K562 (cell line): ENCODE measurements around the gene BASP1. TPM values are rescaled to one million over a fixed set of nuclear protein-coding genes. Genes with fewer than 3 reads are reported as not detected.

Experiments
- HEY1 ChIP-seq: fragments of 250-450 bp; sonication (Bioruptor Pico); IDR thresholded peaks from 2 replicates; pipeline ENCODE4 v1.5.0; 2020; ENCODE audit warnings: mild to moderate bottlenecking, moderate library complexity, borderline replicate concordance
- ZNF311 ChIP-seq: fragments of 250-450 bp; sonication (Bioruptor Pico); IDR thresholded peaks from 2 replicates; pipeline ENCODE4 v1.4.0; 2020; ENCODE audit warnings: mild to moderate bottlenecking, moderate library complexity
- polyA plus RNA-seq, 8 experiments: library from polyadenylated mRNA; depleted of rRNA in 4 of 8; stranded (reverse) in 5 of 8; unstranded in 3 of 8; fragments of >200 nt; fragmentation: Nextera tagmentation in 2 of 8; fragmentation: Illumina TruSeq in 1 of 8; extraction: Ambion mirVana in 2 of 8; extraction: Trizol in 1 of 8; gene quantifications; 2 replicates each; pipeline versions ENCODE4 v1.2.1 to v1.2.3, GENCODE V29; 2011 to 2014; ENCODE audit warnings: inconsistent platforms in 1 of 8, missing spikeins in 1 of 8
- total RNA-seq, 7 experiments: library from RNA; depleted of rRNA in 6 of 7; stranded (reverse); fragments of >200 nt in 6 of 7; fragmentation: Illumina TruSeq in 2 of 7; extraction: Trizol in 2 of 7; gene quantifications; 2 replicates each; pipeline versions ENCODE4 v1.2.1 to v1.2.3, GENCODE V29; 2011 to 2021; ENCODE audit warnings: low replicate concordance in 1 of 7
- TF ChIP-seq, protein P1 (sequence below): fragments of 200-800 bp; sonication (Bioruptor generic); IDR thresholded peaks from 2 replicates; pipeline ENCODE4 v1.6.1; 2016; ENCODE audit warnings: missing genetic modification characterization, missing compliant biosample characterization
- TF ChIP-seq, protein P2 (sequence below): fragments of 250-450 bp; sonication (Bioruptor Pico); IDR thresholded peaks from 2 replicates; pipeline ENCODE4 v1.4.0; 2020
- TF ChIP-seq, protein P3 (sequence below): sonication (generic); formaldehyde crosslinking; IDR thresholded peaks from 2 replicates; pipeline ENCODE4 v1.9.0; 2022; ENCODE audit warnings: mild to moderate bottlenecking, missing genetic modification reagents
- TF ChIP-seq, protein P4 (sequence below): fragments of 450-650 bp; IDR thresholded peaks from one replicate; pipeline ENCODE4 v1.6.1; 2018; ENCODE audit warnings: mild to moderate bottlenecking, moderate library complexity; ENCODE audit not compliant: partially characterized antibody
- TF ChIP-seq, protein P5 (sequence below): sonication (generic); formaldehyde crosslinking; IDR thresholded peaks from 2 replicates; pipeline ENCODE4 v1.8.0; 2022; ENCODE audit warnings: mild to moderate bottlenecking, missing genetic modification reagents, borderline replicate concordance

Gene BASP1
- total and polyA plus RNA-seq, 9 of the 15 experiments (the other 6 are each of a cell fraction or from before 2014, with no cell fraction given), result 0.22 TPM; not detected in 8

DNA sequence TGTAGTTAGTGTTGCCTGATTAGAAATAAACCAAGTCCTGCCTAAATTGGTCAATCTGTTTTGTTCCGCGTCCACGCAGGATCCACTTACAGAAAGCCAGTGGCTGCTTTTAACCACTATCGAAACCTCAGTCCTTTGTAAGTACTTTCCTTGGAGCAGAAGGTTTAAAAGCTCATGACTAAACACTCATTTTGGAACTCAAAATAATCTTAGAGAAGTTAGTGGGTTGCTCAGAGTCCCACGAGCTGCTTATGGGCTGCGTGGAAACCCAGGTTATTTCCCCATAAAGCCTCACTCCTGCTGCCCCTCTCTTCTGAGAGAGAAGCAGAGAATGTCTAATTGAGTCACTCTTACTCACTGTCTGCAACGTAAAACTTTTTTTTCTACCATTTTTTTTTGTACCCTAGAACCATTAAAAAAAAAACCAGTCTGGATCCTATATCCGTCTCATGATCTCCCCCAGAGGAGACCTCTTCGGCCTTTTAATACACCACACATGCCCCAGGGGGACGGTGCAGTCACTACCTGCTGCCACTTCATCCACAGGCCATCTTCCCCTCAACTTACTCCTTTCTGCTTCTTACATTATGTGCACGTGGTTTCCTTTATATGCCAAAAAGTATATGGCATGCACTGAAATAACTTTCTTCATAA, 7.6 kb downstream of the BASP1 start (continued):
- TF ChIP-seq, protein P1, sequence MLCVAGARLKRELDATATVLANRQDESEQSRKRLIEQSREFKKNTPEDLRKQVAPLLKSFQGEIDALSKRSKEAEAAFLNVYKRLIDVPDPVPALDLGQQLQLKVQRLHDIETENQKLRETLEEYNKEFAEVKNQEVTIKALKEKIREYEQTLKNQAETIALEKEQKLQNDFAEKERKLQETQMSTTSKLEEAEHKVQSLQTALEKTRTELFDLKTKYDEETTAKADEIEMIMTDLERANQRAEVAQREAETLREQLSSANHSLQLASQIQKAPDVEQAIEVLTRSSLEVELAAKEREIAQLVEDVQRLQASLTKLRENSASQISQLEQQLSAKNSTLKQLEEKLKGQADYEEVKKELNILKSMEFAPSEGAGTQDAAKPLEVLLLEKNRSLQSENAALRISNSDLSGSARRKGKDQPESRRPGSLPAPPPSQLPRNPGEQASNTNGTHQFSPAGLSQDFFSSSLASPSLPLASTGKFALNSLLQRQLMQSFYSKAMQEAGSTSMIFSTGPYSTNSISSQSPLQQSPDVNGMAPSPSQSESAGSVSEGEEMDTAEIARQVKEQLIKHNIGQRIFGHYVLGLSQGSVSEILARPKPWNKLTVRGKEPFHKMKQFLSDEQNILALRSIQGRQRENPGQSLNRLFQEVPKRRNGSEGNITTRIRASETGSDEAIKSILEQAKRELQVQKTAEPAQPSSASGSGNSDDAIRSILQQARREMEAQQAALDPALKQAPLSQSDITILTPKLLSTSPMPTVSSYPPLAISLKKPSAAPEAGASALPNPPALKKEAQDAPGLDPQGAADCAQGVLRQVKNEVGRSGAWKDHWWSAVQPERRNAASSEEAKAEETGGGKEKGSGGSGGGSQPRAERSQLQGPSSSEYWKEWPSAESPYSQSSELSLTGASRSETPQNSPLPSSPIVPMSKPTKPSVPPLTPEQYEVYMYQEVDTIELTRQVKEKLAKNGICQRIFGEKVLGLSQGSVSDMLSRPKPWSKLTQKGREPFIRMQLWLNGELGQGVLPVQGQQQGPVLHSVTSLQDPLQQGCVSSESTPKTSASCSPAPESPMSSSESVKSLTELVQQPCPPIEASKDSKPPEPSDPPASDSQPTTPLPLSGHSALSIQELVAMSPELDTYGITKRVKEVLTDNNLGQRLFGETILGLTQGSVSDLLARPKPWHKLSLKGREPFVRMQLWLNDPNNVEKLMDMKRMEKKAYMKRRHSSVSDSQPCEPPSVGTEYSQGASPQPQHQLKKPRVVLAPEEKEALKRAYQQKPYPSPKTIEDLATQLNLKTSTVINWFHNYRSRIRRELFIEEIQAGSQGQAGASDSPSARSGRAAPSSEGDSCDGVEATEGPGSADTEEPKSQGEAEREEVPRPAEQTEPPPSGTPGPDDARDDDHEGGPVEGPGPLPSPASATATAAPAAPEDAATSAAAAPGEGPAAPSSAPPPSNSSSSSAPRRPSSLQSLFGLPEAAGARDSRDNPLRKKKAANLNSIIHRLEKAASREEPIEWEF (CRISPR knock-in tag), result no peak
- TF ChIP-seq HEY1 (CRISPR knock-in tag) (no peak), ZNF311 (CRISPR knock-in tag) (no peak)
- TF ChIP-seq, protein P2, sequence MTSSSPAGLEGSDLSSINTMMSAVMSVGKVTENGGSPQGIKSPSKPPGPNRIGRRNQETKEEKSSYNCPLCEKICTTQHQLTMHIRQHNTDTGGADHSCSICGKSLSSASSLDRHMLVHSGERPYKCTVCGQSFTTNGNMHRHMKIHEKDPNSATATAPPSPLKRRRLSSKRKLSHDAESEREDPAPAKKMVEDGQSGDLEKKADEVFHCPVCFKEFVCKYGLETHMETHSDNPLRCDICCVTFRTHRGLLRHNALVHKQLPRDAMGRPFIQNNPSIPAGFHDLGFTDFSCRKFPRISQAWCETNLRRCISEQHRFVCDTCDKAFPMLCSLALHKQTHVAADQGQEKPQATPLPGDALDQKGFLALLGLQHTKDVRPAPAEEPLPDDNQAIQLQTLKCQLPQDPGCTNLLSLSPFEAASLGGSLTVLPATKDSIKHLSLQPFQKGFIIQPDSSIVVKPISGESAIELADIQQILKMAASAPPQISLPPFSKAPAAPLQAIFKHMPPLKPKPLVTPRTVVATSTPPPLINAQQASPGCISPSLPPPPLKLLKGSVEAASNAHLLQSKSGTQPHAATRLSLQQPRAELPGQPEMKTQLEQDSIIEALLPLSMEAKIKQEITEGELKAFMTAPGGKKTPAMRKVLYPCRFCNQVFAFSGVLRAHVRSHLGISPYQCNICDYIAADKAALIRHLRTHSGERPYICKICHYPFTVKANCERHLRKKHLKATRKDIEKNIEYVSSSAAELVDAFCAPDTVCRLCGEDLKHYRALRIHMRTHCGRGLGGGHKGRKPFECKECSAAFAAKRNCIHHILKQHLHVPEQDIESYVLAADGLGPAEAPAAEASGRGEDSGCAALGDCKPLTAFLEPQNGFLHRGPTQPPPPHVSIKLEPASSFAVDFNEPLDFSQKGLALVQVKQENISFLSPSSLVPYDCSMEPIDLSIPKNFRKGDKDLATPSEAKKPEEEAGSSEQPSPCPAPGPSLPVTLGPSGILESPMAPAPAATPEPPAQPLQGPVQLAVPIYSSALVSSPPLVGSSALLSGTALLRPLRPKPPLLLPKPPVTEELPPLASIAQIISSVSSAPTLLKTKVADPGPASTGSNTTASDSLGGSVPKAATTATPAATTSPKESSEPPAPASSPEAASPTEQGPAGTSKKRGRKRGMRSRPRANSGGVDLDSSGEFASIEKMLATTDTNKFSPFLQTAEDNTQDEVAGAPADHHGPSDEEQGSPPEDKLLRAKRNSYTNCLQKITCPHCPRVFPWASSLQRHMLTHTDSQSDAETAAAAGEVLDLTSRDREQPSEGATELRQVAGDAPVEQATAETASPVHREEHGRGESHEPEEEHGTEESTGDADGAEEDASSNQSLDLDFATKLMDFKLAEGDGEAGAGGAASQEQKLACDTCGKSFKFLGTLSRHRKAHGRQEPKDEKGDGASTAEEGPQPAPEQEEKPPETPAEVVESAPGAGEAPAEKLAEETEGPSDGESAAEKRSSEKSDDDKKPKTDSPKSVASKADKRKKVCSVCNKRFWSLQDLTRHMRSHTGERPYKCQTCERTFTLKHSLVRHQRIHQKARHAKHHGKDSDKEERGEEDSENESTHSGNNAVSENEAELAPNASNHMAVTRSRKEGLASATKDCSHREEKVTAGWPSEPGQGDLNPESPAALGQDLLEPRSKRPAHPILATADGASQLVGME, result no peak
- TF ChIP-seq, protein P3, sequence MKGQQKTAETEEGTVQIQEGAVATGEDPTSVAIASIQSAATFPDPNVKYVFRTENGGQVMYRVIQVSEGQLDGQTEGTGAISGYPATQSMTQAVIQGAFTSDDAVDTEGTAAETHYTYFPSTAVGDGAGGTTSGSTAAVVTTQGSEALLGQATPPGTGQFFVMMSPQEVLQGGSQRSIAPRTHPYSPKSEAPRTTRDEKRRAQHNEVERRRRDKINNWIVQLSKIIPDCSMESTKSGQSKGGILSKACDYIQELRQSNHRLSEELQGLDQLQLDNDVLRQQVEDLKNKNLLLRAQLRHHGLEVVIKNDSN (CRISPR knock-in tag), result no peak
- TF ChIP-seq, protein P4, sequence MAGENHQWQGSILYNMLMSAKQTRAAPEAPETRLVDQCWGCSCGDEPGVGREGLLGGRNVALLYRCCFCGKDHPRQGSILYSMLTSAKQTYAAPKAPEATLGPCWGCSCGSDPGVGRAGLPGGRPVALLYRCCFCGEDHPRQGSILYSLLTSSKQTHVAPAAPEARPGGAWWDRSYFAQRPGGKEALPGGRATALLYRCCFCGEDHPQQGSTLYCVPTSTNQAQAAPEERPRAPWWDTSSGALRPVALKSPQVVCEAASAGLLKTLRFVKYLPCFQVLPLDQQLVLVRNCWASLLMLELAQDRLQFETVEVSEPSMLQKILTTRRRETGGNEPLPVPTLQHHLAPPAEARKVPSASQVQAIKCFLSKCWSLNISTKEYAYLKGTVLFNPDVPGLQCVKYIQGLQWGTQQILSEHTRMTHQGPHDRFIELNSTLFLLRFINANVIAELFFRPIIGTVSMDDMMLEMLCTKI, result no peak
- TF ChIP-seq, protein P5, sequence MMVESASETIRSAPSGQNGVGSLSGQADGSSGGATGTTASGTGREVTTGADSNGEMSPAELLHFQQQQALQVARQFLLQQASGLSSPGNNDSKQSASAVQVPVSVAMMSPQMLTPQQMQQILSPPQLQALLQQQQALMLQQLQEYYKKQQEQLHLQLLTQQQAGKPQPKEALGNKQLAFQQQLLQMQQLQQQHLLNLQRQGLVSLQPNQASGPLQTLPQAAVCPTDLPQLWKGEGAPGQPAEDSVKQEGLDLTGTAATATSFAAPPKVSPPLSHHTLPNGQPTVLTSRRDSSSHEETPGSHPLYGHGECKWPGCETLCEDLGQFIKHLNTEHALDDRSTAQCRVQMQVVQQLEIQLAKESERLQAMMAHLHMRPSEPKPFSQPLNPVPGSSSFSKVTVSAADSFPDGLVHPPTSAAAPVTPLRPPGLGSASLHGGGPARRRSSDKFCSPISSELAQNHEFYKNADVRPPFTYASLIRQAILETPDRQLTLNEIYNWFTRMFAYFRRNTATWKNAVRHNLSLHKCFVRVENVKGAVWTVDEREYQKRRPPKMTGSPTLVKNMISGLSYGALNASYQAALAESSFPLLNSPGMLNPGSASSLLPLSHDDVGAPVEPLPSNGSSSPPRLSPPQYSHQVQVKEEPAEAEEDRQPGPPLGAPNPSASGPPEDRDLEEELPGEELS (CRISPR knock-in tag), result no peak
